ENCODE results near the gene RCAN3. TPM values are rescaled to one million over a fixed set of nuclear protein-coding genes. Genes with fewer than 3 reads are reported as not detected.

The RCAN3 gene
- total RNA-seq, 4 donors from 2014 or later = 6.0 to 22.8 (median 10.8) TPM

GRCh38 chr1:24504560-24504959 lies 1.9 kb downstream of the RCAN3 start:
- no peak overlapping the region for H3K4me3 ChIP-seq
- peaks cover 0 to 33% (median 6%) of the 10 kb centered on the region in 4 donors for H3K4me1 ChIP-seq
- WGBS, 2 donors = 91 to 95% methylated on average over 4 of the region's 4 CpGs
- no peaks in the 10 kb centered on the region for H3K9me3 ChIP-seq
- TF ChIP-seq POLR2A (IDR thresholded peaks at IDR 0.05) (no peak), EP300 (IDR thresholded peaks at IDR 0.05) (no peak)
- TF ChIP-seq, protein P1, sequence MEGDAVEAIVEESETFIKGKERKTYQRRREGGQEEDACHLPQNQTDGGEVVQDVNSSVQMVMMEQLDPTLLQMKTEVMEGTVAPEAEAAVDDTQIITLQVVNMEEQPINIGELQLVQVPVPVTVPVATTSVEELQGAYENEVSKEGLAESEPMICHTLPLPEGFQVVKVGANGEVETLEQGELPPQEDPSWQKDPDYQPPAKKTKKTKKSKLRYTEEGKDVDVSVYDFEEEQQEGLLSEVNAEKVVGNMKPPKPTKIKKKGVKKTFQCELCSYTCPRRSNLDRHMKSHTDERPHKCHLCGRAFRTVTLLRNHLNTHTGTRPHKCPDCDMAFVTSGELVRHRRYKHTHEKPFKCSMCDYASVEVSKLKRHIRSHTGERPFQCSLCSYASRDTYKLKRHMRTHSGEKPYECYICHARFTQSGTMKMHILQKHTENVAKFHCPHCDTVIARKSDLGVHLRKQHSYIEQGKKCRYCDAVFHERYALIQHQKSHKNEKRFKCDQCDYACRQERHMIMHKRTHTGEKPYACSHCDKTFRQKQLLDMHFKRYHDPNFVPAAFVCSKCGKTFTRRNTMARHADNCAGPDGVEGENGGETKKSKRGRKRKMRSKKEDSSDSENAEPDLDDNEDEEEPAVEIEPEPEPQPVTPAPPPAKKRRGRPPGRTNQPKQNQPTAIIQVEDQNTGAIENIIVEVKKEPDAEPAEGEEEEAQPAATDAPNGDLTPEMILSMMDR (IDR thresholded peaks at IDR 0.05) = no peak
- H3K27ac ChIP-seq = peak overlapping the region in 1 of 4 donors; percentile 6
- H3K27me3 ChIP-seq = no peaks in the 10 kb centered on the region
- no peaks in the 10 kb centered on the region for H3K36me3 ChIP-seq
- DNase-seq (ENCODE audit: low spot score in 2 of 2) = no peak

GRCh38 chr1:24505816-24506215 lies 3.2 kb downstream of the RCAN3 start:
- TF ChIP-seq EP300 (IDR thresholded peaks at IDR 0.05) = no peak
- TF ChIP-seq POLR2A (IDR thresholded peaks at IDR 0.05) = no peak
- TF ChIP-seq, protein P1 (IDR thresholded peaks at IDR 0.05) = no peak
- Histone ChIP-seq H3K4me1 (peaks cover 0 to 33% (median 6%) of the 10 kb centered on the region in 4 donors), H3K36me3 (no peaks in the 10 kb centered on the region), H3K27ac (peak overlapping the region in 1 of 4 donors; percentile 21), H3K4me3 (no peak overlapping the region), H3K9me3 (no peaks in the 10 kb centered on the region), H3K27me3 (no peaks in the 10 kb centered on the region)
- WGBS, 2 donors = 58 to 69% methylated on average over 4 of the region's 4 CpGs
- DNase-seq (ENCODE audit: low spot score in 2 of 2) = no peak

DNA sequence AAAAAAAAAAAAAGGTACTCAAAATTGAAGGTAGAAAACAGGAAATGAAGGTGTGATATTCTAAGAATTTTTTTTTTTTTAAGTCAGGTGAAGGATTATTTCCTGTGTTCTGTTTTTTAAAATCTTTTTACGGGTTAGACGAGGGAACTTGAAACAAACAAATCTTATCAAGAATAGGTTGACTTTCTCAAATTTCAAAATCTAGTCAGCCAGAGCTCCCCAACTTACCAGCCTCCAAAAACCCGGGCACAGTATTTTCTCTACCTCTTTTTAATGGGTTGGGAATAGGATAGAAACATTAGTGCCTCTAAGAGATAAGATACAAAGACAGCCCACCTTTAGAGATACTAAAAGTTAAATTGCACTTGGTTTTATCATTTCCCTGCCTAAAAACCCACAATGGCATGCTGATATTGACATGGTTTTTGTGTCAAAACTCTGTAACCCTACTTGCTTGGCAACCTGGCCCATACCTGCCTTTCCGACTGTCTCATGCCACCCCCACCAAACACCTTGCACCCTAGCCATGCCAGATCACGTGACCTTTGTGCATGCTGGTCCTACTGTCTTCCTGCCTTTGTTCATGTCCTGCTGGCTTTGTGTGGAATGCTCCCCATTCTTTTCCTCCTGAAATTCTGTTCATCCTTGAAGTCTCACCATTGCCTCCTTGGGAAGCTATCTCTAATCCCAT lies 4.2 kb downstream of the RCAN3 start:
- no peaks in the 10 kb centered on the region for H3K27me3 ChIP-seq
- TF ChIP-seq, protein P1 (IDR thresholded peaks at IDR 0.05) = no peak
- TF ChIP-seq EP300 (IDR thresholded peaks at IDR 0.05) = no peak
- no peak for TF ChIP-seq POLR2A (IDR thresholded peaks at IDR 0.05)
- H3K4me3 ChIP-seq = no peak overlapping the region
- H3K27ac ChIP-seq = peak overlapping the region in 1 of 4 donors; percentile 1
- WGBS, 2 donors = 86 to 89% methylated on average over 5 of the region's 5 CpGs
- no peaks in the 10 kb centered on the region for H3K9me3 ChIP-seq
- no peaks in the 10 kb centered on the region for H3K36me3 ChIP-seq
- peaks cover 0 to 26% (median 6%) of the 10 kb centered on the region in 4 donors for H3K4me1 ChIP-seq
- no peak for DNase-seq (ENCODE audit: low spot score in 2 of 2)

- DNase-seq (ENCODE audit: low spot score in 2 of 2) = no peak
- no peaks in the 10 kb centered on the region for H3K36me3 ChIP-seq
These were observed 4.8 kb downstream of the RCAN3 start for GRCh38 chr1:24507405-24507804.

GRCh38 chr1:24508911-24509310 lies 6.3 kb downstream of the RCAN3 start:
- Histone ChIP-seq H3K27me3 (no peaks in the 10 kb centered on the region), H3K27ac (no peak overlapping the region), H3K4me1 (peaks cover 0 to 13% (median 4%) of the 10 kb centered on the region in 4 donors), H3K9me3 (no peaks in the 10 kb centered on the region), H3K36me3 (no peaks in the 10 kb centered on the region), H3K4me3 (no peak overlapping the region)
- DNase-seq (ENCODE audit: low spot score in 2 of 2) = no peak
- WGBS, 2 donors = 94% methylated on average over 5 of the region's 5 CpGs
- TF ChIP-seq, protein P1 (IDR thresholded peaks at IDR 0.05) = no peak
- no peak for TF ChIP-seq POLR2A (IDR thresholded peaks at IDR 0.05)
- no peak for TF ChIP-seq EP300 (IDR thresholded peaks at IDR 0.05)

More at GRCh38 chr1:24507405-24507804, 4.8 kb downstream of the RCAN3 start:
- TF ChIP-seq, protein P1 (IDR thresholded peaks at IDR 0.05) = no peak
- TF ChIP-seq POLR2A (IDR thresholded peaks at IDR 0.05) = no peak
- TF ChIP-seq EP300 (IDR thresholded peaks at IDR 0.05) = no peak
- no peak overlapping the region for H3K4me3 ChIP-seq
- WGBS, 2 donors = 94 to 97% methylated on average over 5 of the region's 5 CpGs
- H3K9me3 ChIP-seq = no peaks in the 10 kb centered on the region
- H3K27ac ChIP-seq = no peak overlapping the region
- peaks cover 0 to 22% (median 6%) of the 10 kb centered on the region in 4 donors for H3K4me1 ChIP-seq
- H3K27me3 ChIP-seq = no peaks in the 10 kb centered on the region

Measured in tibial nerve (tissue), 4 donors.